GM23248 (cell line): ENCODE results near the gene RALGPS1.

Experiments used
- EZH2 ChIP-seq: fragments of 200-600 bp; sonication (generic); IDR thresholded peaks from 2 replicates; pipeline ENCODE4 v1.6.1; 2018; ENCODE audit warnings: antibody characterized with exemption, mild to moderate bottlenecking; ENCODE audit not compliant: insufficient read depth, poor library complexity, severe bottlenecking
- EZH2phosphoT487 ChIP-seq: fragments of 200-600 bp; sonication (generic); IDR thresholded peaks from 2 replicates; pipeline ENCODE4 v1.6.1; 2018; ENCODE audit warnings: antibody characterized with exemption, moderate library complexity, mild to moderate bottlenecking, low read depth; ENCODE audit not compliant: insufficient read depth

DNA sequence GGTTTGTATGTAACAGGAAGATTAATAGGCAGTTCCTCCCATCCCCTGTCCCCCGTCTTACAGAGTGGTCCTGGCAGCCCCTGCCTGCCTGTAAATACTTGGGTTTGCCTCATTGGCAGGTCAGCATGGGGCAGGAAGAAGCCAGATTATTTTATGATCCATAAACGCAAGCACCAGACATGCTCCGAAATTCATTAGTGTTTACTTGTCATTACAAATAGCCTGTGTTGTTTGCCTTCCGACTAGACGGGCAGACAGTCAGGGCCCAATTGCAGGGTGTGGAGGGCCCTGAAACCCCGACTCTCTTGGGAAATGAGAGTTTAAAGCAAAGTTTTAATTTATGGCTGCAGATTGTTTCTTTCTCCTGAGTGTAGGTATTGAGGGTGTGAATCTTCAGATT, 97.2 kb downstream of the RALGPS1 start:
- no peak for TF ChIP-seq EZH2
- TF ChIP-seq EZH2phosphoT487: no peak
